ENCODE data around the gene GNAZ.

DNA sequence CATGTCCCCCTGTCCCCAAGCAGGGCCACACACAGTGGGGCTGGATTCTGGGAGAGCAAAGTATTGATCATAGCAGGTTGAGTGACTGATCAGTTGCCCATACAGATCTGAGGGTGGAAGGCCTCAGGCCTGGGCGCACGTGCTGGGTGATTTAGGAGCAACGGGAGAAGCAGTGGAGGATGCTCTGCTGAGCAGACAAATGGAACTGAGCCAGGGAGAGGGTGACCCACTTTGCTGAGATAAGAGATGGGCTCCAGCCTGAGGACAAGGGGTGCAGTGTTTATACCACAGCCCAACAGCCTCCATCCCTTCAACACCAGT lies 15.0 kb downstream of the GNAZ start:
- TF ChIP-seq, protein P1, sequence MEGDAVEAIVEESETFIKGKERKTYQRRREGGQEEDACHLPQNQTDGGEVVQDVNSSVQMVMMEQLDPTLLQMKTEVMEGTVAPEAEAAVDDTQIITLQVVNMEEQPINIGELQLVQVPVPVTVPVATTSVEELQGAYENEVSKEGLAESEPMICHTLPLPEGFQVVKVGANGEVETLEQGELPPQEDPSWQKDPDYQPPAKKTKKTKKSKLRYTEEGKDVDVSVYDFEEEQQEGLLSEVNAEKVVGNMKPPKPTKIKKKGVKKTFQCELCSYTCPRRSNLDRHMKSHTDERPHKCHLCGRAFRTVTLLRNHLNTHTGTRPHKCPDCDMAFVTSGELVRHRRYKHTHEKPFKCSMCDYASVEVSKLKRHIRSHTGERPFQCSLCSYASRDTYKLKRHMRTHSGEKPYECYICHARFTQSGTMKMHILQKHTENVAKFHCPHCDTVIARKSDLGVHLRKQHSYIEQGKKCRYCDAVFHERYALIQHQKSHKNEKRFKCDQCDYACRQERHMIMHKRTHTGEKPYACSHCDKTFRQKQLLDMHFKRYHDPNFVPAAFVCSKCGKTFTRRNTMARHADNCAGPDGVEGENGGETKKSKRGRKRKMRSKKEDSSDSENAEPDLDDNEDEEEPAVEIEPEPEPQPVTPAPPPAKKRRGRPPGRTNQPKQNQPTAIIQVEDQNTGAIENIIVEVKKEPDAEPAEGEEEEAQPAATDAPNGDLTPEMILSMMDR (IDR thresholded peaks at IDR 0.05), result no peak
- TF ChIP-seq ZFX (IDR thresholded peaks at IDR 0.05; ENCODE audit: borderline replicate concordance), result no peak
